ENCODE measurements around the gene IFNL2.

DNA sequence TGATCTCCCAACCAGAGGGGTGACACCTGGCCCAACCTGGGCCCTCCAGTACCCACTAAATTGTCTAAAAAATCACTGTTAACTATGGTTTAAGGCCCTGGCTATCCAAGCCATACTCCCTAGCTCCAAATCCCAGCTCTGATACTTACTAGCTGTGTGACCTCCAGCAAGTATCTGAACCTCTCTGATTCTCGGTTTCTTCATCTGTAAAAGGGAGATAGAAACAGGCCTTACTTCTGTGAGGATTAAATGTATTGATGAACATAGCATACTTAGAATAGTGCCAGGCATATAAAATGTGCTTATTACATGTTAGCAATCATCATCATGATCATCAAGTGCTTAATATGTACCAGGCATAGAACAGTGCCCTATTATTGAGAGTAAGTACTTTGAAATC, 47.7 kb downstream of the IFNL2 start:
- TF ChIP-seq TARDBP (IDR thresholded peaks at IDR 0.05) (no peak), FOXA1 (IDR thresholded peaks at IDR 0.05) (no peak), FOXM1 (IDR thresholded peaks at IDR 0.05; ENCODE audit: borderline replicate concordance) (no peak), HDGF (IDR thresholded peaks at IDR 0.05; ENCODE audit: borderline replicate concordance) (no peak), NFRKB (IDR thresholded peaks at IDR 0.05) (no peak), SUZ12 (IDR thresholded peaks at IDR 0.05) (no peak), ELF4 (IDR thresholded peaks at IDR 0.05) (no peak), BHLHE40 (IDR thresholded peaks at IDR 0.05; ENCODE audit: borderline replicate concordance) (no peak), LEF1 (IDR thresholded peaks at IDR 0.05; ENCODE audit: borderline replicate concordance) (no peak), SP1 (IDR thresholded peaks at IDR 0.05) (no peak), L3MBTL2 (conservative IDR thresholded peaks at IDR 0.05) (no peak), ZNF384 (IDR thresholded peaks at IDR 0.05) (no peak), ARNT (IDR thresholded peaks at IDR 0.05) (no peak)
- TF ChIP-seq, protein P1, sequence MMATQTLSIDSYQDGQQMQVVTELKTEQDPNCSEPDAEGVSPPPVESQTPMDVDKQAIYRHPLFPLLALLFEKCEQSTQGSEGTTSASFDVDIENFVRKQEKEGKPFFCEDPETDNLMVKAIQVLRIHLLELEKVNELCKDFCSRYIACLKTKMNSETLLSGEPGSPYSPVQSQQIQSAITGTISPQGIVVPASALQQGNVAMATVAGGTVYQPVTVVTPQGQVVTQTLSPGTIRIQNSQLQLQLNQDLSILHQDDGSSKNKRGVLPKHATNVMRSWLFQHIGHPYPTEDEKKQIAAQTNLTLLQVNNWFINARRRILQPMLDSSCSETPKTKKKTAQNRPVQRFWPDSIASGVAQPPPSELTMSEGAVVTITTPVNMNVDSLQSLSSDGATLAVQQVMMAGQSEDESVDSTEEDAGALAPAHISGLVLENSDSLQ (IDR thresholded peaks at IDR 0.05): no peak
